AG04450 (cell line): ENCODE results near the gene FBXO44. TPM values are rescaled to one million over a fixed set of nuclear protein-coding genes. Genes with fewer than 3 reads are reported as not detected.

Experiments
- CTCF ChIA-PET: fragments of 300-600, 350-600 bp; formaldehyde crosslinking; extraction: SDS; loops from one replicate; lab custom pipeline; 2022; ENCODE audit warnings: antibody characterized with exemption, inconsistent platforms; lab: Charles Lee
- POLR2A ChIA-PET: fragments of 350-600 bp; formaldehyde crosslinking; extraction: SDS; loops from one replicate; lab custom pipeline; 2021; ENCODE audit warnings: antibody characterized with exemption, inconsistent platforms; lab: Yijun Ruan, JAX
- DNase-seq: peaks from one replicate; pipeline ENCODE4 v3.0.0-alpha.2; 2011; ENCODE audit warnings: low read depth, low spot score
- H3K27ac ChIP-seq: one replicate; pipeline ENCODE4 v1.5.1; 2012; ENCODE audit warnings: low read depth, low read length, control low read depth
- H3K27me3 ChIP-seq: one replicate; pipeline ENCODE4 v1.6.0; 2012; ENCODE audit warnings: low read length; ENCODE audit not compliant: control insufficient read depth, insufficient read depth
- H3K4me3 ChIP-seq: 2 replicates; pipeline ENCODE4 v1.5.1; 2011; ENCODE audit warnings: mild to moderate bottlenecking, low read depth, low read length, control low read depth
- H3K9me3 ChIP-seq: 2 replicates; pipeline ENCODE4 v1.5.1; 2012; ENCODE audit warnings: low read length; ENCODE audit not compliant: control insufficient read depth, insufficient read depth
- polyA plus RNA-seq: library from polyadenylated mRNA; depleted of rRNA; stranded (reverse); fragments of >200 nt; gene quantifications from 2 replicates; pipeline ENCODE4 v1.2.3, GENCODE V29; 2011
- TF ChIP-seq, protein P1 (sequence below): IDR thresholded peaks from 2 replicates; pipeline ENCODE4 v1.5.1; 2011; ENCODE audit warnings: low read depth, low read length, control low read depth, inconsistent platforms

Gene FBXO44
- polyA plus RNA-seq, 1 experiment = 12.3 TPM

- Histone ChIP-seq H3K9me3 (no peaks in the 10 kb centered on the region; the same call in 1 of the 2 replicates), H3K4me3 (no peak overlapping the region), H3K27ac (no peak overlapping the region), H3K27me3 (peaks cover 44% of the 10 kb centered on the region)
- POLR2A ChIA-PET = no interaction called here
- CTCF ChIA-PET = no interaction called here
- TF ChIP-seq, protein P1, sequence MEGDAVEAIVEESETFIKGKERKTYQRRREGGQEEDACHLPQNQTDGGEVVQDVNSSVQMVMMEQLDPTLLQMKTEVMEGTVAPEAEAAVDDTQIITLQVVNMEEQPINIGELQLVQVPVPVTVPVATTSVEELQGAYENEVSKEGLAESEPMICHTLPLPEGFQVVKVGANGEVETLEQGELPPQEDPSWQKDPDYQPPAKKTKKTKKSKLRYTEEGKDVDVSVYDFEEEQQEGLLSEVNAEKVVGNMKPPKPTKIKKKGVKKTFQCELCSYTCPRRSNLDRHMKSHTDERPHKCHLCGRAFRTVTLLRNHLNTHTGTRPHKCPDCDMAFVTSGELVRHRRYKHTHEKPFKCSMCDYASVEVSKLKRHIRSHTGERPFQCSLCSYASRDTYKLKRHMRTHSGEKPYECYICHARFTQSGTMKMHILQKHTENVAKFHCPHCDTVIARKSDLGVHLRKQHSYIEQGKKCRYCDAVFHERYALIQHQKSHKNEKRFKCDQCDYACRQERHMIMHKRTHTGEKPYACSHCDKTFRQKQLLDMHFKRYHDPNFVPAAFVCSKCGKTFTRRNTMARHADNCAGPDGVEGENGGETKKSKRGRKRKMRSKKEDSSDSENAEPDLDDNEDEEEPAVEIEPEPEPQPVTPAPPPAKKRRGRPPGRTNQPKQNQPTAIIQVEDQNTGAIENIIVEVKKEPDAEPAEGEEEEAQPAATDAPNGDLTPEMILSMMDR = no peak
- DNase-seq = no peak
Measured at GRCh38 chr1:11701981-11702803, 47.5 kb downstream of the FBXO44 start.

DNA sequence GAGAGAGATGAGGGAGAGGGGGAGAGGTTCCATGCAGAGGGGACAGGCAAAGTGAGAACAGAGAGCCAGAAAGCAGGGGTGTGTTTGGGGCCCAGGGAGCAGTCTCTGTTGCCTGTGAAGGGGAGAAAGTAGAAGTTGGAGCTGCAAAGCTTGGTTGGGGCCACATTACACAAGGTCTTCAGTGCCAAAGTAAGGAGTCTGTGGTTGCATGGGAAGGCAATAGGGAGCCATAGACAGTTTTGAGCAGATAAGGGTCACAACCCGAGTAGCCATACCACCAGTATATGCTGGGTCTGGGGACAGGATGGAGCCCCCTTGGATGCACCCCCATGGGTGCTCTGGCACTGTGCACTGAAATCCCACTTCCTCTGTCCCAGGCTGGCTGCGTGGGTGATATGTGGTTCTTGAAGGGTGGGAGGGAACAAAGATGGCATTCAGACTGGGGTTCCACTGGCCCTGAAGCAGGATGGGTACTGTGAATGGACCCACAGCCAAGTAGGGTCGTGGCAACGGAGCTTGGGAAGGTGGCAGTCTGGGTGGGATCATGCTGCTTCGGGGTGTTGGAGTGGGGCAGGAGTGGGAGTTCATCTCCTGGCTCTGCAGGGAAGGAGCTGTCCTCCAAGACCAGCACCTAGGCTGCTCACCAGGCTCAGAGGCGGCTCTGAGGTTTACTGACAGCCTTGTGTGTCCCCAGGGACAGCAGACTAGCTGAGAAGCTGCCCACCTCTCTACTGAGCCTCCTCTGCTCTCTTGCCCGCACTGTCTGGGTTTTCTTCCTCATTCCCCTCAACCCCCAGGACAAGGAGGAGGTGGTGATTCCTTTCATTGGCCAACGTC is 48.9 kb downstream of the FBXO44 start:
- TF ChIP-seq, protein P1 = no peak
- ChIA-PET CTCF (interaction anchor here (1.5 kb wide), 1 partner anchor 16 kb away, joined by 3 read pairs; no protein-coding TSS in a partner anchor), POLR2A (no interaction called here)
- no peak overlapping the region for H3K27ac ChIP-seq
- H3K27me3 ChIP-seq = peaks cover 37% of the 10 kb centered on the region
- DNase-seq = no peak
- H3K9me3 ChIP-seq = no peaks in the 10 kb centered on the region; the same call in 1 of the 2 replicates
- H3K4me3 ChIP-seq = no peak overlapping the region

DNA sequence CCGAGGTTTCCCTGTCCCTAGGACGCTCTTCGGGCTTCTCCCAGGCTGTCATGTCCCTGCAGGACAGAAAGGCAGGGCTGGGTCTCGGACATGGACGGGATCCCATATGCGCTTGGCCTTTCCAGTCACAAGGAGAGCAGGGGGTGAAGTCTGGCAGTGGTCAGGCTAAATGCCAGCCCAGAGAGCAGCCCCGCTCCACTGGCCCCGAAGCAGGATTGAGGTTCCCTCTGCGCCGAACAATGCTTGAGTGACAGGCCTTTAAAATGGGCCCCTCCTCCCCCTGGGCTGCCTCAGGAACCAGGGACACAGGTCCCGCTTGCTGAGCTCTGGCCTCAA is 49.5 kb downstream of the FBXO44 start:
- Histone ChIP-seq H3K27me3 (peaks cover 32% of the 10 kb centered on the region), H3K27ac (no peak overlapping the region), H3K4me3 (no peak overlapping the region), H3K9me3 (no peaks in the 10 kb centered on the region; the same call in 1 of the 2 replicates)
- no peak for DNase-seq
- ChIA-PET CTCF (interaction anchor here (0.6 to 1.5 kb wide), 2 partner anchors 15 to 41 kb away, joined by 3 read pairs; no protein-coding TSS in a partner anchor), POLR2A (no interaction called here)
- TF ChIP-seq, protein P1 = no peak

DNA sequence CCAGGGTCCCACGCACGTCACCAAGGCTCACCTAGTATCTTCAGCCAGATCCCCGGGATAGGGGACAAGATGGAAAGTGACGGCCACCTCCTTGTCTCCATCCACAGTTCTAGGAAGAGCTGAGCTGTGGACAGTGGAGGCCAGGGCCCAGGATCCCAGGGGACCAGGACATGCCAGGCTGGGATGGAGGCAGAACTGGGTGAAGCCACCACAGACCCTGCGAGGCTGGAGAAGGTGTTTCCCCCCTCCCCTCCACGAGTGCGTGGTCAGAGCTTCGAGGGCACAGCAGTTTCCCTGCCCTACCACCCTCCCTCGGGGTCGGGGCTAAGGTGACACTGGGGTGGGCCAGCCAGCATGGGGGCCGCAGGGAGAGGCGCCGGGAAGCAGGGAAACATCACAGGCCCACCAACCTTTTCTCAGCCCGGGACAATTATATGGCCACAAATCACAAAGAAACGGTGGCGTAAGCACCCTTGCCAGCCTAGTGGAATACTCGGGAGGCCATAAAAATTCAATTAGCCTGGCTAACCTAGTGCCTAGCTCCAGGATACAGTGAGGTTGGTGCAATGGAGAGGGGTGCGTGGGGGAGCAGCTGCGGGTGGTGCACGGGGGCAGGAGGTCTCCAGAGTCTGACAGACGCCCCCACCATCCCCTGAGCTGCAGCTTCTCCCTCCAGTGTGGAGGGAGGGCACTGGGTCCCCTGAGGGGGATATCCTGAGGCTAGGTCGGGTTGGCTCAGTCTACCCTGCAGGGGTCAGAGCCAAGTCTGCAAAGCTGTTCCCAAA is 50.2 kb downstream of the FBXO44 start:
- ChIA-PET POLR2A (no interaction called here), CTCF (interaction anchor here (0.6 kb wide), 2 partner anchors 41 to 394 kb away, joined by 3 to 5 read pairs; no protein-coding TSS in a partner anchor)
- no peak overlapping the region for H3K4me3 ChIP-seq
- TF ChIP-seq, protein P1 = no peak
- H3K9me3 ChIP-seq = no peaks in the 10 kb centered on the region; the same call in 1 of the 2 replicates
- no peak for DNase-seq
- no peak overlapping the region for H3K27ac ChIP-seq
- H3K27me3 ChIP-seq = peaks cover 32% of the 10 kb centered on the region
